GM08714 (cell line): Measurements from ENCODE around the gene PPM1D.
"Not testable (repeated sequence)": the region's sequence is repeated elsewhere in the genome, so short reads cannot be mapped to it uniquely, and the experiment has no call there.

Experiments
- H3K4me3 ChIP-seq: fragments of 200-500 bp; sonication (Bioruptor generic); 2 replicates; pipeline ENCODE4 v1.5.1; 2014; ENCODE audit warnings: mild to moderate bottlenecking, low read length, inconsistent platforms
- ZNF274 ChIP-seq: IDR thresholded peaks from 2 replicates; pipeline ENCODE4 v1.6.1; 2012; ENCODE audit warnings: mild to moderate bottlenecking, low read depth, low read length

PPM1D gene

DNA sequence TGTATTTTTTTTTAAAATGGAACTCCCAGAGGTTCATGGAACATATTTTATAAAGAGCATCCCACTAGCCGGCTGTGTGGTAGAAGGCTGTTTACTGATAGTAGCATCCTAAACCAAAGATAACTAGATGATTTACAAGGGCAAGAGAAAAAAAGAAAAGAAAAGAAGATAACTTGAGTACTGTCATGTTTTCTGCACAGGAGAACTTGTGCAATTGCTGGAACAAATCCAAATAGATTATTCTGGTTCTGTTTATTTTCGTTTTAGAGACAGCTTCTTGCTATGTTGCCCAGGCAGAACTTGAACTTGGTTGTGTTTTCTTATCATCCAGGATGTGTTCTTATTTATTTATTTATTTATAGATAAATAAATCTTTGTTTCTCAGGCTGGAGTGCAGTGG is 20.9 kb upstream of the PPM1D start:
- no peak for TF ChIP-seq ZNF274

DNA sequence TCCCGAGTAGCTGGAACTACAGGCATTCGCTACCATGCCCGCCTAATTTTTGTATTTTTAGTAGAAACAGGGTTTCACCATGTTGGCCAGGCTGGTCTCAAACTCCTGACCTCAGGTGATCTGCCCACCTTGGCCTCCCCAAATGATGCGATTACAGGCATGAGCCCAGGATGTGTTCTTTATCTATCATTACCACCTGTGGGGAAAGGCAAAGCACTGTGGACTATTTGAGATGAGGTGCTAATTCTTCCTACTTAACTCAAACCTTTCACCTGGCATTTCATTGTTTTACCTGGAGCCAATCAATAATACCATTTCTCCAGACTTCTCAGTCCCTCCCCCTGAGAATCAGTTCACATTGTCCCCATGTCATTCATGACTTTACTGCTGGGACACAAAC is 20.4 kb upstream of the PPM1D start:
- TF ChIP-seq ZNF274: no peak
- H3K4me3 ChIP-seq: no peak overlapping the region

More for the DNA sequence above, 20.9 kb upstream of the PPM1D start:
- no peak overlapping the region for H3K4me3 ChIP-seq

DNA sequence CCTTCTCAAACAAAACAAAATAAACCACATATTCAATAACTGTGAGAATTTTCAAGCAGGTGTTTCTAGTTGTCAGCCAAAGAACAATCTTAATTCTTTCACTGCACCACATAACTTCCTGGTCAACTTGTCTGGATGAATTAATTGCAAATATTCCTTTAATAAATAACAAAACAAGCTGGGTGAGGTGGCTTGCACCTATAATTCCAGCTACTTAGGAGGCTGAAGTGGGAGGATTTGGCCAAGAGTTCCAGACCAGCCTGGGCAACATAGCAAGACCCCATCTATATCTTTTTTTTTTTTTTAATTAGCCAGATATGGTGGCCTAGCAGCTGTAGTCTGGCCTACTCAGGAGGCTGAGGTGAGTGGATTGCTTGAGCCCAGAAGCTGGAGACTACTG is 17.0 kb upstream of the PPM1D start:
- H3K4me3 ChIP-seq: no peak overlapping the region
- no peak for TF ChIP-seq ZNF274

DNA sequence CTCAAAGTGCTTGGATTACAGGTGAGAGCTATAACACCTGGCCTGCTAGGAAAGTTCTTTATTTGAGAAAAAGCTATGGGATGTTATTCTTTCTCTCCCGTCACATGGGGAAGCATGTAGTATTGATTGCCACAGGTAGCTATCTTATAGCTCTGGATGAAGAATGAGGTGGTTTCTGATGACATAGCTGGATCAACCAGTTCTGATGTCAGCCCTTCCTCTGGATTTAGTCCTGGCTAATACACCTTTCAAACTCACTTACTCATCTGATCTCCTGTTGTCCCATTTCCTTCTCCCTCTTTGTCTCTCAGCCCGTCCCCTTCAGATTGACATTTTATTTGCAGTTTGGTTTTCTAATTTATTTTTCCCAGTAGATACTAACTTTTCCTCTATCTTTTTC is 14.1 kb upstream of the PPM1D start:
- TF ChIP-seq ZNF274: no peak
- no peak overlapping the region for H3K4me3 ChIP-seq

DNA sequence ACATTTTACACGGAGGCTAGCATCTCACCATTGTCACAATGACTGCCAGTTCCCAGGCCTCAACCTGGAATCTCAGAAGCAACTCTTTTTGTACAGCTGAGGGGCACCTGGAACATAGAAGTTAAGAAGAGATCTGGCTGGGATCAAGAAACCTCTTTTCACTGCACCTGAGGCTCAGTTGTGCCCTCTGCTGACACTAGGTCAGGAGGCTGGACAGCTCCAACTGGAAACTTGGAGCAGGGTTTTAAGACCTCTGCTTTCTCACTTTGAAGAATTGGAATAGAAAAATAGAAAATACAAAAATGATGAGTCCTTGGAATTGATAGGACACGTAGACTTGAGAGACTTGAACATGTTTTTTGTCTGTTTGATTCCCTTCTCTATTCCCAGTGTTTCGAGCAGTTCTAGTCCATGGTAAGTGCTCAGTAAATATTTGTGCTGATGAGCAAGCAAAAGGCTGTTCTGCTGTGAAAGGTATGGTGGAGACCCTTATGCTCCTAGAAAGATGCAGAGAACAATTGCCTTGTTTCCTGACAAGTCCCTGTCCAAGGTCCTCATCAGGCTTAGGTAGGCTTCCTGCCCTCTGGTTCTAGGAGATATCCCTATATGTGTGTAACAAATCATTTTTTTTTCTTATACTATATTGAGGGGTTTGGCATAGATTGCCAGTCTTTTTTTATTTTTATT is 13.6 kb upstream of the PPM1D start:
- H3K4me3 ChIP-seq: no peak overlapping the region
- TF ChIP-seq ZNF274: no peak

DNA sequence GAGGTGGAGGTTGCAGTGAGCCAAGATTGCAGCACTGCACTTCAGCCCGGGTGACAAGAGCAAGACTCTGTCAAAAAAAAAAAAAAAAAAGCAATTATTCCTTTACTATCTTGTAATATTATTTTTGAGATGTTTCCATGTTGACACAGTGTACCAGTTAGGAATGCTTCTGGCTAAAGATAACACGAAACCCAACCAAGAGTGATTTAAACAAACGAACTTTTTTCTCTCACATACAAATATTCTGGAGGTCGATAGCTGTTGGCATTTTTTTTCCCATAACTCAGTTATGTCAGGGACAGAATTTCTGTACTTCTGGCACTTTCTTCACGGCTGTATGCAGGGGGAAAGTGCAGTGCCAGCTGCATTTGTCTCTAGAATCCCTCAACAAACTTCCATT is 9.9 kb upstream of the PPM1D start:
- no peak for TF ChIP-seq ZNF274
- no peak overlapping the region for H3K4me3 ChIP-seq

DNA sequence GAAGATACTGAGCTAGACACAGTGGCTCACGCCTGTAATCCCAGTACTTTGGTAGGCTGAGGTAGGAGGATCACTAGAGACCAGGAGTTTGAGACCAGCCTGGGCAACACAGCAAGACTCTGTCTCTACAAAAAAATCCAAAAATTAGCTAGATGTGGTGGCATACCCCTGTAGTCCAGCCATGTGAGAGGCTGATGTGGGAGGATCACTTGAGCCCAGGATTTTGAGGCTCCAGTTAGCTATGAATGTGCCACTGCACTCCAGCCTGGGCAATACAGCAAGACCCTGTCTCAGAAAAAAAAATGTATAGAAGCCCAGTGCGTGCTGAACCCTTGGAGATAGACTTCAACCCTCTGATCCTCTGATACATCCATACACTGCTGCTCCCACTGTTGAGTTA is 7.2 kb upstream of the PPM1D start:
- no peak for TF ChIP-seq ZNF274
- H3K4me3 ChIP-seq: no peak overlapping the region

DNA sequence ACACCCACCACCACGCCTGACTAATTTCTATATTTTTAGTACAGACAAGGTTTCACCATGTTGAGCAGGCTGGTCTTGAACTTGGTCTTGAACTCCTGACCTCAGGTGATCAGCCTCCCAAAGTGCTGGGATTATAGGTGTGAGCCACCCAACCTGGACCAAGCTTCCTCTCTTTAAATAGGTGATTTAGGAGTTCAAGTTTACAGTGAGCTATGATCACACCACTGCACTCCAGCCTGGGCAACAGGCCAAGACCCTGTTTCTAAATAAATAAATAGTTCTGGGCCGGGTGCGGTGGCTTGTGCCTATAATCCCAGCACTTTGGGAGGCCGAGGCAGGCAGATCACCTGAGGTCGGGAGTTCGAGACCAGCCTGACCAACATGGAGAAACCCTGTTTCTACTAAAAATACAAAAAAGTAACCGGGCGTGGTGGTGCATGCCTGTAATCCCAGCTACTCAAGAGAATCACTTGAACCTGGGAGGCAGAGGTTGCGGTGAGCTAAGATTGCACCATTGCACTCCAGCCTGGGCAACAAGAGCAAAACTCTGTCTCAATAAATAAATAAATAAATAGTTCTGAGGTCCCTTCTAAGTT is 6.5 kb upstream of the PPM1D start:
- not testable (repeated sequence) for H3K4me3 ChIP-seq

DNA sequence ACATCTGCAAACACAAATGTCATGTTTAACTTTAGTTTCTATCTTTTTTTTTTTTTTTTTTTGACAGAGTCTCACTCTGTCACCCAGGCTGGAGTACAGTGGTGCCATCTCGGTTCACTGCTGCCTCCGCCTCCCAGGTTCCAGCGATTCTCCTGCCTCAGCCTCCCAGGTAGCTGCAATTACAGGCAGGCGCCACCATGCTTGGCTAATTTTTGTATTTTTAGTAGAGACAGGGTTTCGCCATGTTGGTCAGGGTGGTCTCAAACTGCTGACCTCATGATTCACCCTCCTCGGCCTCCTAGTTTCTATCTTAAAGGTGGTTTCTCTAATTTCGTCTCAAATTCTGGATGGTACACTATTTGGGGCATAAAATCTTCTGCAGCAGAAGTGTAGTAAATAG is 5.8 kb upstream of the PPM1D start:
- H3K4me3 ChIP-seq: not testable (repeated sequence)

DNA sequence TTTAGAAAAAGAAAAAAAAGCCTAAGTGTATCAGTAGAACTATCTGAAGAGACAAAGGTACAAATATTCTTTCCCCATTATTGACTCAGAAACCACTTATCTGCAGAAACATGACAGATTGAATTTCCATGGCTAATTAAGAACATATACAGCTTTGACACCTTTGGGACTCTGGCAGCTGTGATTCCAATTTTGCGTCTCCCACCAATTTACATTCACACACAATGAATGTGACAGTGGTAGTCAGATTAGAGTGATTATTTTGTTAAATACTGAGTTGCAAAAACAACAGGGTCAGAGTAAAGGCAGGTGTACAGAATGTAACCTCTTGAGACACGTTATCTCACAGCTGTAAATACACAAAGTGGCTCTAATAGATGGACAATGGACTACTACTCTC is 5.3 kb upstream of the PPM1D start:
- TF ChIP-seq ZNF274: no peak
- no peak overlapping the region for H3K4me3 ChIP-seq

DNA sequence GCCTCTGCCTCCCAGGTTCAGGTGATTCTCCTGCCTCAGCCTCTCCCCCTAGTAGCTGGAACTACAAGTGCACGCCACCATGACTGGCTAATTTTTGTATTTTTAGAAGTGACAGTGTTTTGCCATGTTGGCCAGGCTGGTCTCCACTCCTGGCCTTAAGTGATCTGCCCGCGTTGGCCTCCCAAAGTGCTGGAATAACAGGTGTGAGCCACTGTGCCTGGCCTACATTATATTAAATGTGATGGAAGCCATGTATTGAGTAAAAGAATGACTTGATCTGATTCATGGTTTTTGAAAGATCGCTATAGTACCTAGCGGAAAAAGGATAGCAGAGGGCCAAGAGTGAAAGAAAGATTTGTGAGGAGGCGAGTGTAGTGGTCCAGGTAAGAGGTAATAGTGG is 2.7 kb upstream of the PPM1D start:
- TF ChIP-seq ZNF274: no peak
- H3K4me3 ChIP-seq: no peak overlapping the region

DNA sequence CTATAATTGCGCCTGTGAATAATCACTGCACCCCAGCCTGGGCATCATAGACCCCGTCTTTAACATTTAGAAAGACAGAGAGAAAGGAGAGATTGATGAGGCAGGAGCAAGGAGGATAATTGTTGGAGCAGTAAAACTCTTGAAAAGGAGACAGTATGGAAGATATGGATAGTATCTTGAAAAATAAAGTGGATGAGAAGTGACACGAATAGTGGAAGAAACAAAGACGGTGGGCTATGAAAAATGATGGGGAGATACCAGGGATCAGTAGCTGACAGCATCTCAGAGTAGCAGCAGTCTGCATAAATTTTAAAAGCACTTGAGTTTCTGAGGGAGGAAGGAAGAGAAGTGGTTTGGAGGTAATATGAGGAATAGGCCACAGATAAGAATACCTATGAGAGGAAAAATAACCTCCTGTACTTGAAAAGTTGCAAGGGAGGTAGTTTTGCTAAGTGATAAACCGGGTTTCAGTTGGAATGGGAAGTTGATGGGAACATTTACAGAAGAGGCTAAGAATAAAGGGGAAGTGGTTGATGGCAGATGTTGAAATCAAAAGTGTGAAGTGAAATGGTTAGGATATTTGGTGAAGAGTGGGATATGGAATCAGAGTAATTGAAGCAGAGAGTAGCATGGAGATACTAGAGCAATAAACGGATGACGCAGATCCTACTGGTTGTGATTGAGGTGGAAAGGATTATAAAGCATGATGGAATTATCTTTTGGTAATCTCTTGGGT is 1.8 kb upstream of the PPM1D start:
- TF ChIP-seq ZNF274: no peak
- no peak overlapping the region for H3K4me3 ChIP-seq

DNA sequence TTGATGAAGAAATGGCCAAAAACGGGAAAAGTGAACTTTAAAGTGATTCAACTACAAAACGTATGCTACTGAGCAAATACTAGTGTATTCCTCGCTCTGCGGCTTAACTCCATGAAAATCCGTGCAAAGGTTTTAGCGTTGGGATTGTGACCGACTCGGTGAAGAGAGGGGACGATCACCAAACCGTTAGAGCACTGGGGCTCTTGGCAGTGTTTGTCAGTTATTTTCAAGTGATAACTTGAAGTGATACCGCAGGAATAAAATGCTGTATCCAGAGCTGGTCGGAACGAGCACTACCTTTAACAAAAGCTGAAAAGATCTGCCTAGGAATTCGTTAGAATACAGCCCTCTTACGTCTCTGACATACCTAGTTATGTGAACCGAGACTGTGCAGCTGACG is 773 bp upstream of the PPM1D start:
- no peak for TF ChIP-seq ZNF274
- H3K4me3 ChIP-seq: peak overlapping the region; percentile 87

DNA sequence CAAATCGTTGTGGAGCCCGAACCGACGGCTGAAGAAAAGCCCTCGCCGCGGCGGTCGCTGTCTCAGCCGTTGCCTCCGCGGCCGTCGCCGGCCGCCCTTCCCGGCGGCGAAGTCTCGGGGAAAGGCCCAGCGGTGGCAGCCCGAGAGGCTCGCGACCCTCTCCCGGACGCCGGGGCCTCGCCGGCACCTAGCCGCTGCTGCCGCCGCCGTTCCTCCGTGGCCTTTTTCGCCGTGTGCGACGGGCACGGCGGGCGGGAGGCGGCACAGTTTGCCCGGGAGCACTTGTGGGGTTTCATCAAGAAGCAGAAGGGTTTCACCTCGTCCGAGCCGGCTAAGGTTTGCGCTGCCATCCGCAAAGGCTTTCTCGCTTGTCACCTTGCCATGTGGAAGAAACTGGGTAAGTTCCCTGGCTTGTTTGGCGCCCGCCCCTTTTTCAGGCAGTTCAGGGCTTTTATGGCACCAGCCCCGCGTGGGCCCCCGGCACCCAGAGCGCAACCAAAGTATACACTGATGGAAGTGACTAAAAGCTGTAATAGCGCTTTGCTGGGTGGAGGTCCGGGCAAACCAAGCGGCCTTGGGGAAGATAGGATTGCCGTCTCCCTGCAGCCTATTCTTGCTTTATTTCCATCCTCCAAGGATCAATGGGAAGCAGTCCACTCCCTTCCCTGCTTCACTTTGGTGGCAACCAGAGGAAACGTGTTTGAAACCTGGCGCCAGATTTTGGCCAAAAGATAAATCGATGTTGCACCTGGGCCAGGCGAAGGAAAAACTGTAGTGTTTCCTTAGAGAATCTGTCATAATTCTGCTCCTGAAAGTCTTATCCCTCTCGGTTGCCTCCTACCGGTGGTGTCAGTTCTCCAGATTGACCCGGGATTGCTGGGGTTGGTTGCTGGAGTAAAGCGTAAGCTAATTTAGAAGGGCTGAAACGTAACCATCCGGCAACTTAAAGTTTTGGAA is 775 bp downstream of the PPM1D start:
- no peak for TF ChIP-seq ZNF274
- peak overlapping the region; percentile 95 for H3K4me3 ChIP-seq
